Activated gamma-delta T cell (primary cell): Measurements from ENCODE around the gene PDLIM7.
A peak's percentile ranks its signal among the peaks of the same experiment; 100 is the strongest.

Experiments used
- DNase-seq: peaks from one replicate; lab custom pipeline; 2025; lab: John Stamatoyannopoulos, UW

PDLIM7 gene

GRCh38 chr5:177524941-177525655 lies 27.7 kb upstream of the PDLIM7 start:
- DNase-seq: no peak

DNA sequence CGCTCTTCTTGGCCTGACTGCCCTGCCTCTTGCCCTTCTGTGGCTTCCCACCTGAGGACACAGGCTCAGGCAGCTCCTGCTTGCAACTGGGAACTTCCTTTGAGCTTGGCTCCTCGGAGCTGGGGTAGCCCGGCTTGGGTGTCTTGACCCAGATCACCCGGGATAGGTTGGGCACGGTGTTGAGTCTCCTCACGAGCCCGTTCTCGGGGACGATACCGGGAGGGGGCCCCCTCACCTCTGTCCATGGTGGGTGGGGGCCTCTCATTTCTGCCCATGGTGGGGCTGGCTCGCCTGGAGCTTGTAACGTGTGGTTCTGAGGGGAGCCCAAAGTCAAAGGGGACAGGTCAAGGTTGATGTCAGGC lies 27.1 kb upstream of the PDLIM7 start:
- DNase-seq: no peak

- DNase-seq: no peak
Observed at GRCh38 chr5:177523711-177524538, 26.5 kb upstream of the PDLIM7 start.

DNA sequence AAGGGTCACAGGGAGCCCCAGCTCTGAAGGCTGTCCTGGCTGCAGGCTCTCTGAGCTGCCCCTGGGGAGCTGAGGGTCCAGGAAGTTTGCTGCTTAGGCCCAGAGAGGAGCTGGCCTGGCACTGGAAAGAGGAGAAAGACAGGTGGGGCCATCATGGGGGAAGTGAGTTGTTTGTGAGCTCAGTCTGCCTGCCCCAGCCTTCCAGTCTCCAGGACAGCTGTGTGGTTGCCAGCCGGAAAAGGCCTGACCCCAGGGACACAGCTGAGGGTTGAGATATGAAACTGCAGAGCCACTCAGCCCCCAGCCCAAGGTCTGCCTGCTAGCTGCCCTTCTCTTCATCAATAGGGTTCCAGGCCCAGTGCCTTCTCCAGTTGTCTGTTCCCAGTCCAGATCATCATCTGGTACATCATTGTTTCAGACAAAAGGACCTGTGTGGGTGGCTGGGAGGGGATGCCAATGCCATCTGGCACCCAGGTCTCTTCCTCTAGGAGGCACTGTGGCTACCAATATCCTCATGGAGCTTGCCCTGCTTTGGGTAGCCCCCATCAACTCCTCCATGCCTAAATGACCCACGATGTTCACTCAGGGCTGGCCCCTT lies 23.6 kb upstream of the PDLIM7 start:
- no peak for DNase-seq

- DNase-seq: no peak
Observed at GRCh38 chr5:177520271-177520670, 22.9 kb upstream of the PDLIM7 start.

- no peak for DNase-seq
Observed at GRCh38 chr5:177519463-177520235, 22.2 kb upstream of the PDLIM7 start.

- DNase-seq: peak; percentile 92
Observed at GRCh38 chr5:177516601-177517568, 19.5 kb upstream of the PDLIM7 start, which contains the start of gene DDX41. DDX41 (minus strand) TSS chr5:177516961; CDS start chr5:177516945, 16 bp downstream.

DNA sequence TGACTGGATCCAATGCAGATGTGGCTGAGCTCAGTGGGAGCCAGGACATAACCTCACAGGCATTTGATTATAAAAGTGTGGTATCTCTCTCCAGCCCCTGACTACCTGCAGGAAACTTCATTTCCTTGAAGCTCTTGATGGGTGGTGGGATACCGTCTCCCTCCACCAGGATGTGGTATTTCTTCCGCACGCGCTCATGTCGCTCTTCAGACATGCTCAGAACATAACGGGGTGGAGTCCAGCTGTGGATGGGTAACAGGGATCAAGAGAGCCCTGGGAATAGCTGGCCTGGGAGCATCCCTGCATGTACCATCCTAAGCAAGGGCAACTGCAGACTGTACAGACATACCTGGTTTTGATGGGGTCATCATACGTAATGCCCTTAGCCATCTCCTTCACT lies 18.2 kb upstream of the PDLIM7 start:
- DNase-seq: no peak

DNA sequence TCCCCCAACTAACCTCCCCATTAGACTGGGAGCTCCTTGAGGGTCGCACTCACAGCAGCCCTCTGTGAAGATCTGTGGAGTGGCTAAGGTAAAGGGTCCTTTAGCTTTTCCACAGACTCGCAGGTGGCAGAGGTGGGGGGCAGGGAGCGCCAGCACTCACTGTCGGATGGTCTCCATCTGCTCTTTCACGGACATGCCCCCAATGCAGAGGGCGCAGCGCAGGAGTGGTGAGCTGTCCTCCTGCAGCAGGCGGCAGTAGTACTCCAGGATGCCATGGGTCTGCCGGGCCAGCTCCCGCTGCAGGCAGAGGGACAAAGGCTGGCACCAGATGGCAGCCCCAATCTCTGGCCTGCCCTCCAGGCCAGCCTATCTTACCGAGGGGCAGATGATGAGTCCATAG lies 17.1 kb upstream of the PDLIM7 start:
- no peak for DNase-seq

- DNase-seq: no peak
Observed at GRCh38 chr5:177513500-177513899, 16.1 kb upstream of the PDLIM7 start.

DNA sequence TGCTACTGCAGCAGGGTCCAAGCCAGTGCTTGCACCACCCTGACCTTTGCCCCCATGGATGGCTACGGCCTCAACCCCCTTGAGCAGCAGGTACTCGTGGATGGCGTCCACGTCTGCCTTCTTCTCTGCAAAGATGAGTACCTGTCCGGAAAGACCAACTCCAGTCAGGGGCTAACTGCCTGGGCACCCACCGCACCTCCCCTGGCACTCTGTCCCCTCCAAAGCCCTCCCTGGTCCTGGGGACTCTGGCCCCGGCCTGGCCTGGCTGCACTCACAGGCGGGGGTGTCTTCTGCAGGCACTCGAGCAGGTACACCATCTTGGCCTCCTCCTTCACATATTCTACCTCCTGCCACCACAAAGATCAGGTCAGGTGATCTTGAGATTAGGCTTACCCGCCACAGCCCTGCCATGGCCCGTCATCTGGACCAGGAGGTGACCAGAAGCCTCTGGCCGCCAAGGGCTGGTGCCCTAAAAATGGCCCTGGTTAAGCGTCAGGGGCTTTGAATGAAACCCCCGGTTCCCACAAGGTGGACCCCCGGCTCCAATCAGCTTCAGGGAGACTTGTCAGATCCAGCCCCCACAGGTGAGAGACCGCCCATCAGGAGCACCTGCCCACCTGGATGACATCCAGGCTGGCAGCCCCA lies 15.5 kb upstream of the PDLIM7 start:
- DNase-seq: no peak

DNA sequence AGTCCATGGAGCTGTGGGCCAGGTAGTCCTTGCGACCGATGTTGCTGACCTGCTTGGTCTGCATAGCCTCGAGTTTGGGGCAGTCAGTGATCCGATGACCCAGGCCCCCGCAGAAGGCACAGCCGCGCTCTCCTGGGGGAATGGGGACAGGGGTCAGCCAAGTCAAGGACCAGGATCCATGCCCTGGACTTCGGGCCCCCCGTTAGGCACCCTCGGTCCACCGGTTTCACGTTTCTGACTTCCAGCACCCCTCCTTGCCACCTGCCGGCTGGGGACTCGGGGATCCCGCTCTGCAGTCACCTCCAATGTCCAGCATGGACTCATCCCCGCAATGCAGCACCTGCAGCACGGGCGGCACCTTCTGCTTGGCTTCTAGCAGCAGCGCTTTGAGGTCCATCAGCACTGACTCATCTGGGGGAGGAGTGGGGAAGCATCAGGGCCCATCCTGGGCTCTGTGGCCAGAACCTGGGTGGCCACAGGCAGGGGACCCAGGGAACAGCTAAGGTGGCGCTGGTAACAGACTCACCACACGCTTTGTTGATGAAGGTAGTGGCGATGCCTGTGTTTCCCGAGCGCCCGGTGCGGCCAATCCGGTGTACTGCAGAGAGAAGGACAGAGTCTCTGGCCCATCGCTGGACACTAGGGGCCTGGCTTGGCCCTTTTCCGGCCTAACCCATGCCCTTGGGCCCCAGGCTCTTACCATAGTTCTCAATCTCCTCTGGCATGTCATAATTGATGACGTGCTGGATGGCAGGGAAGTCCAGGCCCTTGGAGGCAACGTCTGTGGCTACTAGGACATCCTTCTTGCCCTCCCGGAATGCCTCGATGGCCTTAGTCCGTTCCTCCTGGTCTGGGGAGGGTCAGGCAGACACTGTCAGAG lies 14.6 kb upstream of the PDLIM7 start:
- no peak for DNase-seq

GRCh38 chr5:177511181-177511580 lies 13.8 kb upstream of the PDLIM7 start:
- no peak for DNase-seq

DNA sequence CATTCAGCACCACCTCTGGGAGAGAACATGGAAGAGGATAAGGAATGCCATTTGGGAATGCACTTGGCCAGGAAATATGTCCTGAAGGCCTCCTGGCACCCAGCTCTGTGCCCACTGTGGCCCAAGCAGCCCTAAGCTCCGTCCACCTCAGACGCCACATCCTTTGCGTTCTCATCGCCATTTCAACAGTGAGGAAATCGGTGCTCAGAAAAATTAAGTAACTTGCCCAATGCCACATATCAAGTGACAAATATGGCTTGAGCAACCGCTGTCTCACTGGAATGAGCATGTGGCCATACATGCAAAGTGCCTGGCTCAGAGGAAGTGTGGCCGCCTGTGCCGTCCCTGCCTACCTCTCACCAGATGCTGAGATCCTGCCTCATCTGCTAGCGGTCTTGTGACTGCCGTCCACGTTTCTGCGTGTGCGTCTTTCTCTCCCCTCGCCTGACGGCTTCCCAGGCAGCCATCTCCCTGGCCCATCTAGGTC lies 13.2 kb upstream of the PDLIM7 start:
- no peak for DNase-seq

- no peak for DNase-seq
Observed at GRCh38 chr5:177509991-177510566, 12.7 kb upstream of the PDLIM7 start.

GRCh38 chr5:177509381-177509951 lies 12.1 kb upstream of the PDLIM7 start, which contains the start of gene DOK3:
DOK3 (minus strand) TSS chr5:177509826; CDS start chr5:177509540, 286 bp downstream.
- no peak for DNase-seq

DNA sequence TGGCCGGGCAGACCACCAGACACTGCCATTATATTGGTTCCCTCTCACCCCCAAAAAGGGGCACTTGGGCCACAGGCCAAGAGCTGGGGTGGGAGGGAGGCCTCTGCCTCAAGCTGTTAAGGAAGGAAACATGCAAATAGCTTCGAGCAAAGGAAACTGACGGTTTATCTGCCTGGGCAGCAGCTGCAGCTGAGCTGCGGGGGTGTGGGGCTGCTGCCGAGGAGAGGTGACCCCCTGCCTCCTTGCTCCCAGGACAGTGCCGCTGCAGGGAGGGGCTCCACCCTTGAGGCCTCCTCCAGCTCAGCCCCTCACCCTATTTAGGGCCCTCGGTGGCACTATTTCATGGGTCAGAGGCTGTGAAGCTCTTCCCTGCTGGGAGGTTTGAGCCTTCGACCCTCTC lies 11.4 kb upstream of the PDLIM7 start:
- no peak for DNase-seq

- no peak for DNase-seq
Observed at GRCh38 chr5:177508221-177508611, 10.8 kb upstream of the PDLIM7 start.
